ENCODE measurements around the gene MED15. TPM values are rescaled to one million over a fixed set of nuclear protein-coding genes. Genes with fewer than 3 reads are reported as not detected.

Gene MED15
- total RNA-seq, 1 donor from 2014 or later = 135 TPM

GRCh38 chr22:20545681-20546521, 38.5 kb downstream of the MED15 start:
- peaks cover 10% of the 10 kb centered on the region for H3K9me3 Mint-ChIP-seq
- H3K27ac Mint-ChIP-seq = peak overlapping the region; percentile 92
- H3K27me3 Mint-ChIP-seq (ENCODE audit: low read depth) = no peaks in the 10 kb centered on the region
- no peak for DNase-seq (ENCODE audit: low spot score in 2 of 2, unreplicated experiment in 2 of 2)
- no peak overlapping the region for H3K4me3 Mint-ChIP-seq
- peaks cover 33% of the 10 kb centered on the region for H3K4me1 Mint-ChIP-seq
- peaks cover 25% of the 10 kb centered on the region for H3K36me3 Mint-ChIP-seq
- TF ChIP-seq CTCF (IDR thresholded peaks at IDR 0.05; ENCODE audit: unreplicated experiment) = no peak

GRCh38 chr22:20546541-20546950, 39.1 kb downstream of the MED15 start:
- no peak for DNase-seq (ENCODE audit: low spot score in 2 of 2, unreplicated experiment in 2 of 2)
- Mint-ChIP-seq H3K36me3 (peaks cover 24% of the 10 kb centered on the region), H3K9me3 (peaks cover 10% of the 10 kb centered on the region), H3K27me3 (ENCODE audit: low read depth) (no peaks in the 10 kb centered on the region), H3K27ac (peak overlapping the region; percentile 92), H3K4me3 (no peak overlapping the region), H3K4me1 (peaks cover 39% of the 10 kb centered on the region)
- no peak for TF ChIP-seq CTCF (IDR thresholded peaks at IDR 0.05; ENCODE audit: unreplicated experiment)

GRCh38 chr22:20547029-20547428, 39.6 kb downstream of the MED15 start:
- H3K4me3 Mint-ChIP-seq = no peak overlapping the region
- peaks cover 43% of the 10 kb centered on the region for H3K4me1 Mint-ChIP-seq
- no peaks in the 10 kb centered on the region for H3K27me3 Mint-ChIP-seq (ENCODE audit: low read depth)
- H3K27ac Mint-ChIP-seq = peak overlapping the region; percentile 39
- no peak for TF ChIP-seq CTCF (IDR thresholded peaks at IDR 0.05; ENCODE audit: unreplicated experiment)
- DNase-seq (ENCODE audit: low spot score in 2 of 2, unreplicated experiment in 2 of 2) = no peak
- peaks cover 20% of the 10 kb centered on the region for H3K36me3 Mint-ChIP-seq
- H3K9me3 Mint-ChIP-seq = peaks cover 10% of the 10 kb centered on the region

GRCh38 chr22:20548806-20549205, 41.4 kb downstream of the MED15 start:
- no peak for DNase-seq (ENCODE audit: low spot score in 2 of 2, unreplicated experiment in 2 of 2)
- peaks cover 2% of the 10 kb centered on the region for H3K9me3 Mint-ChIP-seq
- H3K4me3 Mint-ChIP-seq = no peak overlapping the region
- peaks cover 43% of the 10 kb centered on the region for H3K4me1 Mint-ChIP-seq
- no peaks in the 10 kb centered on the region for H3K27me3 Mint-ChIP-seq (ENCODE audit: low read depth)
- H3K27ac Mint-ChIP-seq = peak overlapping the region; percentile 22
- peaks cover 11% of the 10 kb centered on the region for H3K36me3 Mint-ChIP-seq
- TF ChIP-seq CTCF (IDR thresholded peaks at IDR 0.05; ENCODE audit: unreplicated experiment) = no peak

- no peak for TF ChIP-seq CTCF (IDR thresholded peaks at IDR 0.05; ENCODE audit: unreplicated experiment)
- H3K36me3 Mint-ChIP-seq = peaks cover 9% of the 10 kb centered on the region
- peak overlapping the region; percentile 91 for H3K27ac Mint-ChIP-seq
- H3K4me1 Mint-ChIP-seq = peaks cover 43% of the 10 kb centered on the region
- no peak overlapping the region for H3K4me3 Mint-ChIP-seq
- H3K9me3 Mint-ChIP-seq = no peaks in the 10 kb centered on the region
- no peaks in the 10 kb centered on the region for H3K27me3 Mint-ChIP-seq (ENCODE audit: low read depth)
- DNase-seq (ENCODE audit: low spot score in 2 of 2, unreplicated experiment in 2 of 2) = no peak
Observed at GRCh38 chr22:20549232-20549841, 41.9 kb downstream of the MED15 start.
